NCI-H2107 (cell line): ENCODE results near the gene MAPKAP1.

Experiments
- DNase-seq: peaks from one replicate; lab custom pipeline; 2025; lab: John Stamatoyannopoulos, UW

The MAPKAP1 gene

DNA sequence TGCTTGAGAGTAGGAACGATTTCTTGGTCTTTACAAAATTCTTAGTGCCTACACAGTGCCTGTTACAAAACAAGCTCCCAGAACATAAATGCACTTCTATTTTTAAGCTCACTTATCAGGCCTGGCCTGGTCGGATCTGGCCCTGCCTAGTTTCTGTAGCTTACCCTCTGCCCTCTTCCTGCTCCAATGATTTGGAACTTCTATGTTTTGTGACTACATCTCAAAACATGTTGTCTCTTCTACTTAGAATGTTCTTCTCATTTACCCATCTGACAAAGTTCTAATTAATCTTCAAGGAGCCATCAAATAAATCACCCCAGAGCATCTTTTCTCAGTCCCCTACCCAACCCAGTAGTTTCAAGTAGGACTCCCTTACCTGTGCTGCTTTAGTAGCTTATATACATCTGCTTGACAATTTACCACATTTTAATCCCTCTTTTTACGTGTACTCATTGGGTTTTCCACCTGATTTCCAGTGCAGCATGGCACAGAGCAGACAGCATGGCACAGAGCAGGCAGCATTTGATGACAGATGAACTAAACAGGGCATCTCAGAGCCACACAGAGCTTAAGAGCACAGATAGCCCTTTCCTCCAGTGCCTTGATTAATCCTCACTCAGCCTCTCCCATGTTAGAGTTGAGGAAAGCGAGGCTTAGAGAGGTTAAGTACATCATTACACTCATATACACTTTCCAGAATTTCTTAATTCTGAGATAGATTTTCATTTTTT lies 171.9 kb downstream of the MAPKAP1 start:
- DNase-seq: no peak

DNA sequence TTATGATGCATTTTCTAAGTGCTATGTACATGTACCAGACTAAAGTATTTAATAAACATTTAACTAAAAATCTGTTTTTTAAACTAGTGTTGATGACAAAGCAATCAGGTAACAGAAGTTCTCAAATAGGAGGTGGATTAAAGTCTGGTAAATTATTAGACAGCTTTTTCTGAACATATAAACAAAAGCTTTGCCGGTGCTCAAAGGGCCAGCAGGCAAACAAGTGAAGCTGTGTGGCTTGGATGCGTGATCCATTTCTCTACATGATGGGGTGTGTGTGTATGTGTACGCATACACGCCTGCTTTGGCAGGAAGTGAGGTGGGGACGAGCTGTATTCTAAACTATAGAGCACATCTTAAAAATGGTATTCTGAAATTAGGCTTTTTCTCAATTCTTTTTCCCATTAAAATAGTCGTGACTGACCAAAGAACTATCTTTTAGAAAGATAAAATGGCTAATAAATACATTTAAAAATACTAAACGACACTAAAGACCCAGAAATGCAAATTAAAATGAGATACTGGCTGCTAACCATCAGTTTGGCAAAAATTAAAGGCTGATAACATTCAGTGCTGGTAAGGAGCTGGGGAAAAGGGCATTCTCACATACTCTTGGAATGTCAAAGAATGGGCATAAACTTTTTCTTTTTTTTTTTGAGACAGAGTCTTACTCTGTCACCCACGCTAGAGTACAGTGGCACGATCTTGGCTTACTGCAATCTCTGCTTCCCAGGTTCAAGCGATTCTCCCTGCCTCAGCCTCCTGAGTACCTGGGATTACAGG lies 174.0 kb downstream of the MAPKAP1 start:
- DNase-seq: no peak

DNA sequence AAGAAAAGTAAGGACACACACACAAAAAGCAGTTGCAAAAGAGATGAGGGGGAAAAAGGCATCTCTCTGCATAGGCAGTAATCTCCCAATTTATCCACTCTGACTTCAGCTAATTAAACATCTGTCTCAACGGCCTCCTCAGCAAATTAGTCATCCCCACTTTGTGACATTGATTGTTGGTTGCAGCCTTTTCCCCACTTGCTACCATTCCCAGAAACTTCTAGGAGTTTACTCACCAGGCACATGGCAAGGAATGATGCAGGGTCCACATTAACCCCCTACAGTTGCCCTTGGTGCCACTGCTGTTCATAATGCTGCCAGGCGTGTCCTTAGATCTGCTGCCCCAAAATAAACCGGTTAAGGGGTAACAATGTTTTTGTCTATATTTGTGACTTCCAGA lies 174.6 kb downstream of the MAPKAP1 start:
- DNase-seq: no peak

DNA sequence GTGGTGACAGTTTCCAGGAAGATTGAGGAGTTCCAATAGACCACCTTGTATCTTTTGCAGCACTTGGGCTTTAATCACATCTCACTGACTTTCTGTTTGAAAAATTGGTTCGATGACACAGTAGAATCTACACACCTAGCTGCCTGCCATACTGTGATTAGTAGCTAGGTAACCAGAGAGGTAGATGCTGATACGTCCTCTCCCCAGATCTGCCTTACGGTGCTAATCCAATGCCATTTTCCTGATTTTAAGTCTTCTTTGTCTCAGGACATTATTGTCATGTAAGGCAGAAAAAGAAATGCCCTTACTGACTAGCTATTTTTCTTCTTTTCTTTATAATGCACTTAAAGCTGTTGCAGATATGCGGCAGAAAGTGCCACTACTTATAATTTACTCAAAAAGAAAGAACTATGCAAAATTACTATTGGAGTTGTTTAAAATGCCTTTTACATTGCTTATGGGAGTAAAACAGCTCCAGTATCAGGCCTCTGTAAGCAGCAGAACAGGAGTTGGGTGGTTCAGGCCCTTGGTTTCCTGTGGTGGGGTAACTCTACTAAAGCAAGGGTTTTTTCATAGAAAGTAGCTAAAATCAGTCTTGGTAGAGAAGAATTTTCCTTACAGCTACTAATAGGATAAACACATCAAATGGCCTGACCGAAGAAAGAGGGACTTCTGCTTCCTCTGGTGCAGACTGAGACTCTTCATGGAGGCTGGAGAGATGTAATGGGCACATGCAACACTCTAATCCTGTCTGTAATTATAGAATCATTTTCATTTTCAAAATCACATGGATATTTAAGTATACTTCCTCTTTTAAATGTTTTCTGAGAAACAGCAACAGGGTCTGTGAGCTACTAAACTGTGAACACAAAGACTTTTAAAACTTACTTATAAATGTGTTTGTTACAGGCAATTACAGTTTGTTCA lies 177.2 kb downstream of the MAPKAP1 start:
- DNase-seq: no peak

DNA sequence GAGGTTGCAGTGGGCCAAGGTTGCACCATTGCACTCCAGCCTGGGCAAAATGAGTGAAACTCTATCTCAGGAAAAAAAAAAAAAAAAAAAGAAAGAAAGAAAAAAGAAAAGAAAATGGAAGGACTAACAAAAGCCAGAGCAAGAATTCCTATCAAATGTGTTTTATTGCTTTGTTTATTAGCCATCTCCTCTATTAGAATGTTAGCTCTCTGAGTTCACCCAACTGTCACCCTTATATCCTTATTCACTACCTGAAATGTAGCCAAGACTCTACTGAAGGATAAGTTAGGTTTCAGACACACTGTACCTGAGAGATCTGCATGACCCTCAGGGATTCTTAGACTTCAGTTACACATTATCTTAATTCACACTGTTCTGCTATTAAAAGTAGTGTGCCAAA lies 177.9 kb downstream of the MAPKAP1 start:
- DNase-seq: no peak

DNA sequence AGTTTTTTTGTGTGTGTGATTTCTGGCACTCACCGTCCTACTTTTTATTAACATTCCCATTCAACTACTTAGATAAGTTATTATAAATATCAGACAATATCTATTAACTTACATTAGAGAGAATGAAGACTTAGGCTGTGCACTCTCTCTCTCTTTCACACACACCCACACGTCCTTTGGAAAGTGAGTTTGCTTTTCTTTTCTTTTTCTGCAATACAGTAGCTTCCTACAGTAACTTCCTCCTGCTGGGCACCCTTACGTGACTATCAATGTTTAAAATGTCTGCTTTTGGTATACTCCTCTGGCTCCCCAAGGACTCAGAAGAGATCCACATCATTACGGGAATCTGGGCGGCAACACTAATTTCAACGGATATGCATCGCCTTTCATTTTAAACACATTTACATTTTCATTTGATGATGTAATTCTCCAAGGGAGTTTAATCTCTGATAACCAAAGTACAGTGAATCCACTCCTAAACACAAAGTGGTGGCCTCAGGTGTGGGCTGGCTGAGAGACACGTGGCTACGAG lies 179.5 kb downstream of the MAPKAP1 start:
- DNase-seq: no peak

DNA sequence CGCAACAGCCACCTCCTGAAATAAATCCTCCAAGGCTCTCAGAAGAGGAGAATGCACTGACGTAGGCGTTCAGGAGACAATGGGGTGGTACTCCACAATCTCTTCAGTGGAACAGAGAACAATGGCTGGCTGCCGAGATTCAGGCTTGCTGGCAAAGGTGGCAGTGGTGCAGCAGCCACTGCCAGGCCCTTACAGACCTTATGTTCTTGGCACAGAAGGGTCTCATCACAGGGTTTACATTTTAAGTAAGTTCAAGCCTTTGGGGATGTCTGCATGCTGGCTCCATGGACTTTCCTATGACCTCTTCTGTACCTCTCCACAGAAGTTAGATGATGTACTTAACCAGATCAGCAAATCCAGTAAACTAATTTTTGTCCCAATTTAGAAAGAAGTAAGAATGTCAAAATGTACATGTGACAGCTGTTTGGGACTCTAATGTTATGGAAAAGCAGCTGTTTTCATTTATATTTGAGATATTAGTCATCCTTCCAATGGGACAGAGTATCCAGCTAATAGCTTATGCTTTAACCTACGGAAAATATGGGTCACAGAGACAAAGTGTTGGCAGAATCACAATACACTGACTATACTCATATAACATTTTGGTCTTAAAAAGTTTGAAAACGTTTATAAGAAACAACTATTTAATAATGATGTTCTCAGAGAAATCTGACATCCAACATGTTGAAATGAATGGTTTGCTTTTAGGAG lies 180.9 kb downstream of the MAPKAP1 start:
- no peak for DNase-seq

DNA sequence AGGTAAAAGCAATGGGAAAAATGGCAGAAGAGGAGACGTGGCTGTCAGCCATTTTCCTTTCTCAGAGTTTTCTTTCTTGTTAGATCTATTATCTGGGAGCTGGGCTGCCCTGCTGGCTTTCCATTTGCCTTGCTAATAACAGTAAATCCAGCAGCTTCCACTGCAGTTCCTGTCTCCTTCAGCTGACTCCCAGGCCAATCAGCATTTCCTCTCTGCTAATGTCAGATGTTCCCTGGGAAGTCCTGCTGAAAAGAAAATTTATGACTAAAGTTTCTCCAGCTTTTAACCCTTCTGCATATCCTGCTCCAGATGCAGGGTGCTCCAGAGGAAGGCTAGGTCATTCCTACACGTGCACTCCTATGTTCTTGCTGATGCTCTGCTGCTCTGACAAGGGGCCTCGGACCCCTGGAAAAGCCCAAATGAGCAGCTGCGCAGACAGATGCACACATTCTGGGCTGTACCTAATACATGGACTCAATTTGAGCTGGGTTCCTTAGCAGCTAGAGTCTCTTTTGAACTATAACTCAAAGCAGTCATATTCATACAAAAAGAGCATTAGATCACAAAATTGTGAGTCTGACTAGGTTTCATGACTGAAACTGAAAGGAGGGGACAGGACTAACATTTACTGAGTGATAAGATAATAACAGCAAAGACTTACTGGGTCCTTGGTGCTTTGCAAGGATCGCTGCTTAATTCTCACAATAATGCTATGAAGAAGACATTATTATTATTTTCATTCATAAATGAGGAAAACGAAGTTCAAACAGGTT lies 182.2 kb downstream of the MAPKAP1 start:
- DNase-seq: no peak

DNA sequence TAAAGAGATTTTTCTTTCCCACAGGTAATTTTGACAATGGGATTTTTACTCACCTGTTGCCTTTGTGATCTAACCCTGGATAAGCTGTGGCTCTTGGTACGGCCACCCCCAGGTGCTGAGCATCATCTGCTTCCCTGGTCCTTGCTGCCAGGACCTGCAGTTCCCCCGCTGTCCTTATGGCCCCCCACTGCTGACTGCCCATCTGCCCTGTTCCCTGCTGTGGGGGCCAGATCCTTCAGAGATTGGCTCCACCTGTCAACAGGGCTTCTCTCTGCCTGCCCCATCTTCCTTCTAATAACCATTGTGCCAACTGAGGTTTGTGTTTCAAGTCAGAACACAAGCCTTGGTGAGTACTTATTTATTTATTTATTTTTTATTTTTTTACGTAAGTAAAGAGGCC lies 183.3 kb downstream of the MAPKAP1 start:
- no peak for DNase-seq

DNA sequence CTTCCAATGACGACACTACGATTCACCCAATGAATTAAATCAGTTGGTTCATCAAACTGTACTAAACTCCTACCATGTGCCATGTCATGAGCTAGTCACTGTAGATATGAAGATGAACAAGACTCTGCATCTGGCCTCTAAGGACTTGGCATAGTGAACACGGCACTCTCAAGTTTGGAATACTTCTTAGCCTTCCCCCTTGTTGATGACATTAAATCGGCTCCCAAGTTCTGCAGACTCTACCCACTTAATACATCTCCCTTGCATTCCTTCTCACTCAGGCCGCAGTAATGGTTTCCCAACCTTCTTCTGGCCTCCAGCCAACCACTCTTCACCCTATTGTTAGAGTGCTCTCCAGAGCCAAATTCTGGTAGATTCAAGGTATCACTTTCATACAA lies 184.7 kb downstream of the MAPKAP1 start:
- no peak for DNase-seq

DNA sequence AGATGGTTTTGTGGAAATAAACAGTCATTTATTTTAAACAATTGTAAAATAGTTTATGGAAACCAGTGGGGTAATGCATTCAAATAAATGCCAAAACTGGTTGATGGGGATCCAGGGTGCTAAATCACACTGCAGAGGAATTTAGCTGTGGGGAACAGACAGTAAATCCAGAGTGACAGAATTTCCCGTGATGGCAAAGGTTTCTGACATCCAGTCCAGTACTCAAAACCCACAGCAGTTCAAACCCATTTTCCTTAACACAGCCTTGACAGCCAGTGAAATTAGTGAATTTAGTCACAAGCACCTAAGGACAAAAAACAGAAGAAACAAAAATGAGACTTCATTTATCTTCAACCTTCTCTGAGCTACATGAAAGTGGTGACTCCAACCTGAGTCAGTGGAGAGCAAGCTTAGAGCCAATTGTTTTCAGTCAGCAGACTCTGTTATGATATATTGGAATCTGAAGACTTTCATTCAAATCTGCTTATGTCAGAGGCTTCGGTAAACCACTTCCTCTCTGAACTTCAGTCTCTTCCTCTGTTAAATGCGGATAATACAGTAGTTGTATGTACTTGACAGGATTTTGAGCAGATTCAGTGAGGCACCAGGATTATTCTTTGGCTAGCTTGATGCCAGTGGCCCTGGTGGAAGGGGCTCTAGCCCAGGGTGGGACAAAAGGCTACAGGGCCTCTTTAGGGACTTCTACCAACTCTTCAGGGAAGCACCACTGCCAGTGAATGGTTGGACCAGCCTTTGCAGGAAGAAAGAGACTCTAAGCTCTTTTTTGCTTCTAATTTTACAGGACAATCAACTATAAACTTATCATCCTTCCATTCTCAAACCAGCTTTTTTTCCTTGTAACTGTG lies 185.3 kb downstream of the MAPKAP1 start:
- DNase-seq: no peak

DNA sequence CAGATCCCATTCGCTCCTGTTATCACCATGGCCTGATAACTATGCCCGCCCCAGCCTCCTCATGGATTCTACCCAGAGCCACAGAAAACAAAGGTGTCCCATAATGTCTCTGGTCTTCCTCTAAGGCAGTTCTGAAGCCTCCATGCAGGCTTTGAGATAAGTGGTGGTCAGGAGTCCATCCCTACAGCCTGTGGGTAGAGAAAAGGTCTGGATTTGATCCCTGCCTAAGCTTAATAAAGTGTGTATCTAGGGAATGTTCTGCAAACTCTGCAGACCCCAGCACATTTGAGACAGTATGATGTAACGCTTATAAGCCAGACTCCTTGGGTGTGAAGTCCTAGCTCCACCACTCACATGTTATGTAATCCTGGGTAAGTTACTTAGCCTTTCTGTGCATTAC lies 187.3 kb downstream of the MAPKAP1 start:
- DNase-seq: no peak

DNA sequence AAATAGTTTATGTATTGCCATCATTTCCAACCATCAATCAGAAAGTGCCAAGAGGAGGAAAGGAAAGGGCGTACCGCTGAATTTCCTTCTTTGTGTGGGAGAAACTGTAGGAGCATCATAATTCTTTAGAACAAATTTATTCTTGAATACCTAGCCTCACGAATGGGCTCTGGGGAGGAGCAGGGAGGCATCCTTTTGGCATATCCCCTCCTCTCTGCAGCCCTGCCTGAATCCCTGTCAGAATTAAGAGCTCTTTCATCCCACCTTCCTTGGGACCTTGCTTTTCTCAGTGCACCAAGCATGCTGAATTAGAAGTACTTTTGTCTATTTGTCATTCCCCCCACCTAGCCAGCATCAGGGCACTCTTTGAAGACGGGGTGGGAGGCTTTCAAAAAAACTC lies 189.4 kb downstream of the MAPKAP1 start:
- DNase-seq: no peak

DNA sequence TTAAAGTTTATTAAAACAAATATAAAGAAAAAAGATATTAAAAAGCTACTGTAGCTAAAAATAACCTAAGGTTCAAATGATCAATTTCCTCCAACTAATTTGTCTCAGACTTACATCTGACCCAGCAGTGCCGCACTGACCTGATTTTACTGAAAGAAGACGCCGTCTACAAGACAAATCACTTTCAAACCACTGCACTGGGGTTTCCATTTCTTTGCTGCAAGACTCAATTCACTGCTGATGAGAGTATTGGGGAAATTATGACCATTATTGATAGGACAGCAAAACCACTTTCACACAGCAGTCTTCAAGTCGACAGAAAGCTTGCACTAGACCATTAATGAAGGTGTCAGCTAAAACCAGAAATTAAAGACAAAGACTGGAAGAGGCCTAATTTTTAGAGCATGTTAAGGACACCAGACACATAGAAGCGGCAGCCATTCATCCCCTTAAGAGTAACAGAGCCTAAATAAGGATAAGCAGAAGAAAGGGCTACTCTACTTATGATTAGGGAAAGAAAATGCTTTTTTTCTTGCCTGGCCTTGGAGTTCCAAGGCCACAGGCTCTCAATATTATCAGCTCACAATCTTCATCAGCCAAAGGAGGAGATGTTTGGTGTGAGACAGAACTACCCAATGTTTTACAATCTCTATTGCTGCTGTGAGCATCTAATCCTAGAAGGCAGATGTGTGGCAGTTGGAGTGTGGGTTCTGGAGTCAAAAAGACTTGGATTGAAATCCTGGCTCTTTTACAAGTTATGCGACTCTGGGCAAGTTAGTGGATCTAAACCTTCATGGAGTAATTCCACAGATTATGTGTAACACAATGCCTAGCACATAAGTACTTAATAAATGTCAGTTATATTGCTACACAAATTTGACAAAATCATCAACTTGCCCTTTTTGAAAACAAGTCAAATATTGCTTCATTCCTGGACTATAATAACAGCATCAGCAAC lies 190.7 kb downstream of the MAPKAP1 start:
- no peak for DNase-seq

DNA sequence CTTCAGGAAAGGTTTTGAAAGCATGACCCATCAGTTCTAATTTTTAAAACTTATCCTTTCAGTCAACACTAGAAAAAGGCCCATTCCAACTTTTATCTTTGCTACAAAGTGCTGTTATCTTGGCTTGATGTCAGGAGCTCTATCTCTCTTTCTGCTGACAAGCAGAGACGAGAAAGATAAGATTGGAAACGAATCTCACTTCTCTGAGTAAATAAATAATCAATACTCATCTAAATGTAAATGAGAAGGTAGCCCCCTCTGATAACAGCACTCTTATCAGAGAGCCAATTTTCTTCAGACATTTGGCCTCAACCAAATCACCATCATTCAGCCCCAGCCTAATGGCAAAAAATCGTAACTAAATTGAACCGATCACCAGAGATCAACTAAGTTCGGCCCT lies 191.7 kb downstream of the MAPKAP1 start:
- DNase-seq: no peak

DNA sequence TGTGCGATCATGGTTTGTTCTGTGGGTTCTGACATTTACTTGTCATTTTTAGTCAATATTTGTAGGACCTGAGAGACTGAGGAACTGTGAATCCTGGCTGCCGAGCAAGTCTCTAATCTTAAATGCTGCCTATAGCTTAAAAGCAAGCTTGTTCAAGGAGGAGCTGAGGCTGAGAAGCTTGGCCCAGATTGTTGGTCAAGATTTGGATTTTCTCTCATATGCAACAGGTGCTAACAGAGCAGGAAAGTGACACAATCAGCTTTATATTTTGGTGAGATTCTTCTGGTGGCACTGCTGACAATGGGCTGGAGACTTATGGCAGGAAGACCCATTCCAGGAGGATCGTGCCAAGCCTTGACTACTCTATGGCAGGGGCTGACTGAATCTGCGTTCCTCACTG lies 192.5 kb downstream of the MAPKAP1 start:
- DNase-seq: no peak

DNA sequence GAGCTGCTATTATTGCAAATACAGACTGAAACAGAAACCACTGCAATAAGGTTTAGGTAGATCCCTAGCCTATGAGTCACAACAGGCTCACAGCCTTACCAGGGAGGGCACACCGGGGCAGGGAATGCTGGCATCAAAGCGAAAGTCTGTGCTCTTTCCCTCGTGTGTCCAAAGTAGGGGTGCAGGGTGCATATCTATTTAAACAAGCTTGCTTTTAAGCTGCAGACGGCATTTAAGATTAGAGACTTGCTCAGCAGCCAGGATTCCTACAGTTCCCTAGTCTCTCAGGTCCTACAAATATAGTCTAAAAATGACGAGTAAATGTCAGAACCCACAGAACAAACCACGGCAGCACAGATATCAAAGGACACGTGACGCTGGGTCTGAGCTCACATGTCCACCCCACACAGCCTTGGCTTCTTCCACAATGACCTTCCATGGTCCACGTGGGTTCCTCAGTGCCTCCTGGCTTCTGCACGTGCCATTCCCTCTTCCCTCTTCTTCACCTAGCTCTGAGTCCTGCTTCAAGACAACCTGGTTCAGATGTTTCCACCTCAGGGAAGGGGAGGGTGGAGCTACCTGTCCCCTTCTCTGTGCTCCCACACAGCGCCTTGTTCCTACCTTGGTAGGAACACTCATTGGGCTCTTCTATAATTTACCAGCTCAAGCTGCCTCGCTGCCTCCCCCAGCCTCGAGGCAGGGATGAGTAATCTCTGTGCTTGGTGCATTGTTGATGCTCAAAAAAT lies 193.2 kb downstream of the MAPKAP1 start:
- DNase-seq: no peak

DNA sequence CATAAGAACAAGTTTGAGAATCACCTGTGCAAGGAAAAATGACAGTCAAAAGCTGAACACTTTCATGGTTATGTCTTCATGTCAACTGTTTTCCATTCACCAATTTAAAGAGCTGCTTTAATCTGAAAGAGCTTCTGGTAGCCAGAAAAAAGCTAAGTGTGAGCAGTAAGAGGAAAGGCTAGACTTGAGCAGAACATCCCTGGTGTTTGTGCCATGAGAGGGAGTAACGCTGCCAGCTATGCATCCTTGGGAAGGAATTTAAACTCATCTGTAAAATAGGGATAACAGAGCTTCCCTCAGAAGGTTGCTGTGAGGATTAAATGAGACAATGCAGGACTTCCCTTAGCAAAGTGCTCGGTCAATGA lies 193.7 kb downstream of the MAPKAP1 start:
- DNase-seq: no peak
